Nephron (organoid): ENCODE data around the gene APIP.

Source experiments
- H3K27ac Mint-ChIP-seq, 3 experiments: 2 replicates each; pipeline ENCODE4 v1.8.0; 2020; ENCODE audit warnings: mixed read lengths in 3 of 3, mild to moderate bottlenecking in 2 of 3, moderate library complexity in 1 of 3
- H3K27me3 Mint-ChIP-seq: 2 replicates; pipeline ENCODE4 v1.8.0; 2021; ENCODE audit warnings: low read depth, mild to moderate bottlenecking, moderate library complexity, mixed read lengths
- H3K36me3 Mint-ChIP-seq: 2 replicates; pipeline ENCODE4 v1.8.0; 2020; ENCODE audit warnings: low read depth, mixed read lengths
- H3K4me1 Mint-ChIP-seq: 2 replicates; pipeline ENCODE4 v1.8.0; 2020; ENCODE audit warnings: mixed read lengths
- H3K4me3 Mint-ChIP-seq, 3 experiments: 2 replicates each; pipeline ENCODE4 v1.8.0; 2020; ENCODE audit warnings: mild to moderate bottlenecking in 3 of 3, mixed read lengths in 3 of 3, moderate library complexity in 2 of 3
- H3K9me3 Mint-ChIP-seq: 2 replicates; pipeline ENCODE4 v1.8.0; 2020; ENCODE audit warnings: mixed read lengths
- CTCF ChIP-seq, 3 experiments: fragments of 200-600 bp; sonication (generic); IDR thresholded peaks; one replicate each; pipeline ENCODE4 v1.5.0; 2021; ENCODE audit warnings: antibody characterized with exemption in 3 of 3; ENCODE audit not compliant: unreplicated experiment in 3 of 3

Gene APIP

GRCh38 chr11:34840736-34841386, 75.3 kb downstream of the APIP start:
- no peak for TF ChIP-seq CTCF (IDR thresholded peaks at IDR 0.05; ENCODE audit: unreplicated experiment in 3 of 3)
- no peak overlapping the region for H3K4me3 Mint-ChIP-seq
- H3K9me3 Mint-ChIP-seq: no peaks in the 10 kb centered on the region
- H3K4me1 Mint-ChIP-seq: no peaks in the 10 kb centered on the region
- H3K36me3 Mint-ChIP-seq: peaks cover 4% of the 10 kb centered on the region
- no peaks in the 10 kb centered on the region for H3K27me3 Mint-ChIP-seq
- no peak overlapping the region for H3K27ac Mint-ChIP-seq

DNA sequence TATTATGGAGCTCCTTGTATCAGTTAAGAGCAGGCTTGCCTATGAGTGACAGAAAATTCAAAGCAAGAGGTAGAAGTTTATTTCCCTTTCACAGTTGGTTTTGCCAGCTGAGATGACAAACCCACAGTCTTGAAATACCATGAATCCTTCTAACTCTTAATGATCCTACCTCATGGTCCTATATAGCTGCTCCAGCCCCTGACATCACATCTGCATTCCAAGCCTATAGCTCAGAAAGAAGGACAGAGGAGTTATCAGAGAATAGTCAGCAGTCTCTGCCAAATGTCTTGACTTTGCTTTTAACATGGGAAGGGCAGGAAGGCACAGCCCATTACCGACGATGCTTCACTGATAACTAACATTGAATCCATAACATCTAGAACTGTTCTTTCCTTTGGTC, 76.2 kb downstream of the APIP start:
- Mint-ChIP-seq H3K4me1 (no peaks in the 10 kb centered on the region), H3K27me3 (no peaks in the 10 kb centered on the region), H3K27ac (no peak overlapping the region), H3K36me3 (peaks cover 4% of the 10 kb centered on the region), H3K4me3 (no peak overlapping the region), H3K9me3 (no peaks in the 10 kb centered on the region)
- no peak for TF ChIP-seq CTCF (IDR thresholded peaks at IDR 0.05; ENCODE audit: unreplicated experiment in 3 of 3)

- Mint-ChIP-seq H3K4me3 (no peak overlapping the region), H3K27me3 (no peaks in the 10 kb centered on the region), H3K27ac (no peak overlapping the region), H3K9me3 (no peaks in the 10 kb centered on the region), H3K4me1 (no peaks in the 10 kb centered on the region), H3K36me3 (peaks cover 4% of the 10 kb centered on the region)
- no peak for TF ChIP-seq CTCF (IDR thresholded peaks at IDR 0.05; ENCODE audit: unreplicated experiment in 3 of 3)
Observed at GRCh38 chr11:34836958-34837856, 79.0 kb downstream of the APIP start.

GRCh38 chr11:34833602-34834001, 82.6 kb downstream of the APIP start:
- no peak for TF ChIP-seq CTCF (IDR thresholded peaks at IDR 0.05; ENCODE audit: unreplicated experiment in 3 of 3)
- Mint-ChIP-seq H3K9me3 (no peaks in the 10 kb centered on the region), H3K4me1 (no peaks in the 10 kb centered on the region), H3K27me3 (no peaks in the 10 kb centered on the region), H3K4me3 (no peak overlapping the region), H3K27ac (no peak overlapping the region), H3K36me3 (peaks cover 3% of the 10 kb centered on the region)
